Stimulated activated CD8-positive, alpha-beta memory T cell treated with anti-CD3 and anti-CD28 coated beads, Interleukin-12 subunit alpha, Interleukin-12 subunit beta, amount 100 ng/mL, for 24 hours (primary cell): ENCODE data around the gene AEN.
"Not testable (repeated sequence)": the region's sequence is repeated elsewhere in the genome, so short reads cannot be mapped to it uniquely, and the experiment has no call there.

Source experiments
- DNase-seq: peaks from one replicate; pipeline ENCODE4 v3.0.0-alpha.2; 2020; ENCODE audit errors: extremely low read depth

Gene AEN

DNA sequence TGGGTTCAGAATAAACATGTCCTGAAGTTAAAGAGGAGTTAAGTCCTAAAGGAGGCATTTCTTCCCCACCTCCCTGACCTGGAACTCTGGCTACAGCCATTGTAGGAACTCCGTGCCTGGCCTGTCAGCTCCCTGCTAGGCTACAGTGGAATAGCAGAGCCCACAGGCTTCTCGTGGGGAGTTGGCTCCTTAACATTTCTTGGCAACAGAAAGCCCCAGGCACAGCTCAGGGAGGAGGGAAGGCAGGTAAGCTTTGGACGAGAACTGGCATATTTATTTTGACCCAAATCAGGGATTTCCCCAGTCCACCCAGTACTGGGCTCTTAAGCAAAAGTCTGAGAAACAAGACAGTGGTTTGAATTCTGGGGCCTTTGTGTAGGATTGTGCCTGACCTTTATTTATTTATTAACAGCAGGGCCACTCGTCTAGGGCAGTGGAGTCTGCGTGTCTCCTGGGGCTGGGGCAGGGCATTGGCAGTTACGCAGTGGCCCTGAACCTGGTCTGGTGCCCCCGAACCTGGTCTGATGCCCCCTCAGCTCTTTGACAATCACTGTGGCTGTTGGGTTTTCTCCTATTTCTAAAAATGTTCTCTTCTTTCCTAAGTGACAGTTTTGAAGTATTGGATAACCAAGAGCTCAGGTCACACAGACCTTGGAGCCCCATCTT, 9.8 kb downstream of the AEN start:
- DNase-seq, result no peak

DNA sequence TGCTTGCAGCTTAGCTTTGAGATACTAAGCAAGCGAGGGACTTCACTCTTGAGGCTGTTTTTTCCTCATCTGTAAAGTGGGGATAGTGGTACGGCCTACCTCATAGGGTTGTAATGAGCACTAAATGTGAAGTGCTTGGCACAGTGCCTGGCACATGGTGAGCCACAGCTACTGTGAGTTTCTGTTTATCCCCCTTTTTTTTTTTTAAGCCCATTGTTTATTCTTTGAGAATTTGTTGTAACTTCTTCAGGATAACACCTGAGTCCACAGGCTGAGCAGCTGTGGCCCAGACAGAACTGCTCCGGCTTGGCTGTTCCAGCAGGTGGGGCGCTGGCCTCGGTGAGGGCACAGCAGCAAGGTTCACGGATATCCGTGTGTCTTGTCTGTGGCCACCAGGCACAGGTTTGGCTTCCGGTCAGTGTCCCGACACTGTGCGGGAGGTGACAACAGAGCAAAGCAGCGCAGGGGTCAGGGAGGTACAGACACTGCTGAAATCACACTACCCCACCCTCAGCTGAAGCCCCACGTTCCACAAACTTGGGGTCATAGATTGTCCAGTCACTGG, 10.4 kb downstream of the AEN start:
- no peak for DNase-seq

- DNase-seq, result not testable (repeated sequence)
Observed at GRCh38 chr15:88632797-88633196, 11.7 kb downstream of the AEN start.

- no peak for DNase-seq
Observed at GRCh38 chr15:88634449-88634848, 13.3 kb downstream of the AEN start.

DNA sequence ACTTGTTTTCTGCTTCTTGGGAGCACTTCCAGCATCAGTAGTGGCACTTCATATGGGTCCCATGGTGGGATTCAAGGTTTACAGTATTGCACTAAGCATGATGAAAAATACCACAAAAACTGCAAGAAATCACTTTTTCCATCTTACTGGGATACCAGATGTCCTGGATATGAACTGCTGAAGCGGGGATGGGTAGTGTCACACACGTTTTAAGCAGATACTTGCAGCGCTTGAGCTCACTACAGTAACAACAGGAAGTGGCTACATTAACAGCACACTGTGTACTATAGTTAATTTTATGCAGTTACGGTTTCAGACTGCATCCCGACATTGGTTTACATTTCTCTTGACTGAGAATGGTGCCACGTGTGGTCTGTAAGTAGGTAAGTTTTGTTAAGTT, 14.2 kb downstream of the AEN start:
- DNase-seq, result no peak

- DNase-seq, result no peak
Observed at GRCh38 chr15:88636050-88636449, 14.9 kb downstream of the AEN start.

- DNase-seq, result no peak
Observed at GRCh38 chr15:88636654-88637053, 15.5 kb downstream of the AEN start.

DNA sequence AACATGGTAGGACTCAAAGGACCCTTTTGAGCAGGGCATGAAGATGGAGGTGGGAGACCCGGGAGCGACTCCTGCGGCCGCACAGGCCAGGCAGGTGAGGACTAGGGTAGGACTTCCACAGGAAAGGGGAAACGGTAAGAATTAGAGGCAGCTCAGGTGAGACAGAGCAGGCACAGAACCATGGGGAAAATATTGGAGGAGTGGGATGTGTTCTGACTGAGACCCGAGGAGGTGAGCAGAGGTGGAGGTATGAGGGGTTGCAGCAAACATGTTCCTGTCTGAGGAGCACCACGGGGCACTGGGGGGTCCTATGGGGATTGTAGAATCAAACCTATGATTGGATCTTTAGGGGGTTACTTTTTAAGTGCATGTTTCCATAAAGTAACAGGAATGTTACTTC, 16.3 kb downstream of the AEN start:
- DNase-seq, result no peak

- no peak for DNase-seq
Observed at GRCh38 chr15:88637841-88638625, 16.9 kb downstream of the AEN start.

DNA sequence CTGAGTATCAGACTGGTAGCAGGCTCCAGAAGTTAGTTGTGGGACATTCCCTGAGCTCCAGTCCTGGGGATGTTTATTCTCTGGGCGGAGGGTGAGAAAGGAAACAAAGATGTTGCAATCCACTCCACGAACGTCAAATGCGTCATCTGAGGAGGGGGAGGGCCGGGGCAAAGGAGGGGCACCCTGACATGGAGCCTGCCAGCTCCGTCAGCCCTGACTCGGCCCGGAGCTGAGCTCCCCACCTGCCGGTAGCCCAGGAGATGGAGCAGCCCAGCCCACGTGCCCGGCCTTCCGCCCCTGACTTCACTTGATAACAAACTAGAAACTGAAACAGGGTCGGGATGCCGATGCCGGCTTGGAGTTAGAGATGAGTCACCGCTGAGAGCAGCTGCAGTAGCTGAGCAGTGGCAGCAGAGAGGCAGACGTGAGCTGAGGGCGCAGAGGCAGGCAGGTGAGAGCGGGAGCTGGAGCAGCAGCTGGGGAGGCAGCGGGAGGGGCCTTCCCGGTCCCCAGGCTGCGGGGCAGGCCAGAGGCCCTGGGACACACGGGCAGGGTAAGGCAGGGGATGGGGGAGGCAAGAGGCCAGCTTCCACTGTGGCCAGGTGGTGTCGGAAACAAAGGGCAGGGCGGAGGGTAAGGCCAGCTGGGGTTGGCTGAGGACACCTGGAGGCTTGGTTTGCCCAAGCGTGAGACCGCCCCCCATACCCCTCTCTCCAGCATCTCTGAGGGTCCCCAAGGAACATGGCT, 17.7 kb downstream of the AEN start, which contains the start of gene ISG20:
Gene ISG20 (plus strand): TSS at position 391 of the 747 bp plus-strand sequence. CDS start 351 bp downstream, at position 742.
- DNase-seq, result peak; percentile 87

GRCh38 chr15:88641959-88642452, 20.9 kb downstream of the AEN start:
- DNase-seq, result no peak

GRCh38 chr15:88642514-88642913, 21.4 kb downstream of the AEN start:
- not testable (repeated sequence) for DNase-seq

DNA sequence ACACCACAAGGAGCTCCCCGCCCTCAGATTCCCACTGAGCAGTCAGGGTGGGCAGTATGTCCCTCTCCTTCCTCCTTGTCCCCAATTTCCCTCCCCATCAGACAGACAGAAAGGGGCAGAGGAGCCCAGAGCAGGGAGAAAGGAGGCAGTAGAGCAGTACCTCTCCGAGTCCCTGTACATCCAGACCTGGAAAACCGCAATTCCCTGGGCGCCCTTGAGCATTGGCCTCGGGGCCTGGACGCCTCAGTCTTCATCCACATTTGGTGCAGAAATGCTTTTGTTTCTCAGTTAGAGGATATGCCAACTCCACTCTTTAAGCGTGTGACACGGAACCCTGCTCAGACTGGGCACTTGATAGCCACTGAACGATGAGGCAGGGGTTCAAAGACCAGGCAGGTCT, 23.6 kb downstream of the AEN start:
- no peak for DNase-seq

DNA sequence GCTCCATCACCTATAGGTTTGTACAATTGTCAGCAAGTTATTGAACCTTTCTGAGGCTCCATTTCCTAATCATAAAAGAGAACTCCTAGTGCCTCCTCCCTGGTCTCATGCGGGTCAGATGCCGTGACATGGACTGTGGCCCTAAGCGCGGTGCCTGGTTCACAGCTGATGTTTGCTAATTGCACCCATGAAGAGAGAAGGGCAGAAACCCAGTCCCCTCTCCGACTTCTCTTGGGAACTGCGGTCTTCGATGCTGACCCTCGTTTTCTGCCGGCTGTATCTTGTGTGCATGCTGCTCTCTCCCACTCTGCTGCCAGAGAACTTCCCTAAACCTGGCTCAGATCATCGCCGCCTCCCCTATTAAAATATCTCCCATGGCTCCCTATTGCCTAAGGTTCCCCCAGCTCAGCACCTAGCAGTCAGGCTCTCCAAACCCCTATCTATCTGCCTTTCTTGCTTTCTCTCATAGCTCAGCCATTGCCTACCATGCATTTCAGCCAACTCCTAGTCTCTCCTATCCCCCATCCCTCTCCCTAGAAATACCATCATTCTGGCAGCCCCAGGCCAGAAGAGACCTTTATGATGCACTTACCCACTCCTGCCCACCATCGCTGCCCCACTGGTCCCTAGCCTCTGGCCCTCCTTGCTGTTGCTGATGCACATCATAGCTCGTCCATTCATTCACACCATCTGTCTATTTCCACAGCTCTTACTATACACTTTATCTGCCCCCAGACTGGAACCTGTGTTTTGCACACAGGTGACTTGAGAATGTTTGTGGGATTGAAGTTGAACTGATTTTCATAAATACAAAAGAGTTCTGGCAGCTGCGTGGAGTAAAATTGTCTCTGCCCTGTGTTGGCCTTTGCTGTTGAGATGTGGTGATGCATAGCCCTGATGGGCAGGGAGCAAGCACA, 24.3 kb downstream of the AEN start:
- DNase-seq, result no peak

DNA sequence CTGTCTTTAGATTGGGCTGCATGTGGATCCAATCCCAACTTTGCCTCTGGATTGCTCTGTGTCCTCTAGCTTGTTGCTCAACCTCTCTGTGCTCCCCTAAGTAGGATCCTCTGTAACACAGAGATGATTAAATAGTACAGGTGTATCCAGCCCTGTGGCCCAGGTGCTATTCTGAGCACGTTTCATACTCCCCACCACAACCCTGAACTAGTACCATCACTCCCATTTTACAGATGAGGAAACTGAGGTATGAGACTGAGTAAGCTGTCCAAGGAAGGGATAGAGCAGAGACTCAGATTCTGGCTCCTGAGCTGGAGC, 24.9 kb downstream of the AEN start:
- DNase-seq, result no peak

- DNase-seq, result no peak
Observed at GRCh38 chr15:88646951-88647350, 25.8 kb downstream of the AEN start.

DNA sequence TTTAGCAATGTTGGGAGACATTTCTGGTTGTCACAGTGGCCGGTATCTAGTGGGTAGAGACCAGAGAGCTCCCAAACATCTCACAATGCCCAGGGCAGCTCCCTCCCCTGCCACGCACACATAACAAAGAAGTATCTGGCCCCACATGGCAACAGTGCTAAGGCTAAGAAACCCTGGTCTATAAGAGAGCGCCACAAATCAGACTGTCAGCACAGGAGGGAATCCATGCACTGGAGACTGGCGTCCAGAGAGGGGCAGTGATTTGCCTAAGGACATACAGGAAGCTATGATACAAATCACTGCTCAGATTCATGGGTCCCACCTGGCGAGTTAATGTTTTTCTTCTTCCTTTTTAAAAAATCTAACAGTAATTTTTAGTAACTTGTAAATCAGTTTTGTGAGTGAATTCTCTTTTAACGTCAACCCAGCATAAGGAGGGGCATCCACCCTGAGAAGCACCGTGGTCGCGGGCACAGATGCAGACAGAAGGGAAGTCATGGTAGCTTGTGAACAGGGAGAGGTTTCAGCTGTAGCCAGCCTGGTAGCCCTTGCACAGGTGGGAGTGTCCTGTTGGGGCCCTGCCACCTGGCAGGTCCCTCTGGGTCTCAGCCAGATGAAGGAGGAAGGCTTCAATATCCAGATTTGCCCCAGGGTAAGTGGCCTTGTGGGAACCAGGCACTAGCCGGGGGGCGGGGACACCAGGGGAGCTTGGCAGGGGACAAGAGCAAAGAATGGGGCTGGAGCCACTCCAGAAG, 26.4 kb downstream of the AEN start:
- DNase-seq, result no peak

DNA sequence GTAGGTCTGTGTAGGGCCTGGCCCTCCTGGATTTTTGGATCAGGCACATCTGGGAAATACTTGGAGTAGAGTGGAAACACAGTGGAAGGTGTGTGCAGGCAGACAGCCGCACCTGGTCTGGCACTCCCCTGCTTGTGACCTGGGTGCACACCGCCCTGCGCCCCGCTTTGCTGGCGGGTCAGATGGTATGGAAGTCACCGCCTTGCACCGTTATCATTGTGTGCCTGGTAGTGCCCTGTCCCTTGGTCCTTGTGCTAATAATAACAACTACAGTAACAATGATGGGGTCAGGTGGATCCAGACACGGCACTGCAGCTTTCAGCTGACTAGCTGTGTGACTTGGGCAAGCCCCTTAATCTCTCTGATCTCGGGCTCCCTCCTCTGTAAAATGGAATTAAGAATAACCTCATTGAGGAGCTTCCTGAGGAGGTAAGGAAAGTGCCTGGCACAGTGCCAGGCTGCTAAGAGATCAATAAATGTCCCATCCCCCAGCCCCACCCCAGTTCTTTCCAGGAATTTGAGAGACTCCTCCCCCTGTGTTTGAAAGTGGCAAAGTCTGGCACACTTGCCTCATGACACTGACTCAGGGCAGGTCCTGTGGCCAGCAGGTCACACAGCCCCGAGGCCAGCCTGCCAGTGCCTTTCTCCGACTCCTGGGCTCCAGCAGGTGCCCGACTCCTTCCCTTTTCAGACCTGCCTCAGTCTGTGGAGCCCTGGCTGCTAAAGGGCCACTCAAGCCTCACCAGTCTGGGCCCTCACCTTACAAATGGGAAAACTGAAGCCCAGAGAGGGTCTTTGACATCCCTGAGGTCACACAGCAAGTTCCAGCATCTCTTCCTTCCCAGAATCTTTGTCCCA, 27.4 kb downstream of the AEN start:
- no peak for DNase-seq

GRCh38 chr15:88649286-88649733, 28.2 kb downstream of the AEN start:
- peak; percentile 46 for DNase-seq
